ENCODE data around the gene CHRNB1.

CHRNB1 gene

DNA sequence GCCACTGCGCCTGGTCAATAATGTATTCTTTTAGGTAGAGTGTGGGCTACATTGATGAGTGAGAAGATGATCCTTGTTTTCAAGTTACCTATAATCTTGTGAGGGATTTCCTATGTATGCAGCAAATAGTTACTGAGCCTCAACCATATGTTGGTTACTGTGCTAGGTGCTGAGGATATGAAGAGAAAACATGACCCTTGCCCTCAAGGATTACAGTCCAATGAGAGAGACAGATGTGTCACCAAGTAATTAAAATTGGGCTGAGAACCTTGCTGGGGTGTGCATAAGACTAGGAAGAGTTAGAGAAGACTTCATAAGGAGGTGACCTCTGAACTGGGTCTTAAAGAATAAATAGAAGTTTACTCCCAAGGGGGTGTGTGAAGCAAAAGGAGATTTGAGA is 46.7 kb downstream of the CHRNB1 start:
- no peak for TF ChIP-seq ZFX (IDR thresholded peaks at IDR 0.05)
- no peak overlapping the region for H3K27ac ChIP-seq

DNA sequence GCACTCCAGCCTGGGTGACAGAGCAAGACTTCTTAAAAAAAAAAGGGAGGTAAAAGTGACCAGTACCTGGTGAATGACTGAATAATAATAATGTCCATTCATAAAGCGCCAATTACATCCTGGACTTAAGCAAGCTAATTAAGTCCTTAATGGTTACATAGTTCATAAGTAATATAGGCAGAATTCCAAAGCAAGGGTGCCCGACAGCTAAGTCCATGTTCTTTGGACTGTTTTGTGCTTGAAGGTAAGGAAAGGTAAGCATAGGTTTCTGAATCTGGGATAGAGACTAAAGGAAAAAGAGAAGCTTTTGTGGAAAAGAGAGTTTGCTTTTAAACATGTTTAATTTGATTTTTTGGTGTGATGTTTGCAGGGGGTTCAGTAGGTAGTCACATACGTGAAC is 49.1 kb downstream of the CHRNB1 start:
- TF ChIP-seq, protein P1, sequence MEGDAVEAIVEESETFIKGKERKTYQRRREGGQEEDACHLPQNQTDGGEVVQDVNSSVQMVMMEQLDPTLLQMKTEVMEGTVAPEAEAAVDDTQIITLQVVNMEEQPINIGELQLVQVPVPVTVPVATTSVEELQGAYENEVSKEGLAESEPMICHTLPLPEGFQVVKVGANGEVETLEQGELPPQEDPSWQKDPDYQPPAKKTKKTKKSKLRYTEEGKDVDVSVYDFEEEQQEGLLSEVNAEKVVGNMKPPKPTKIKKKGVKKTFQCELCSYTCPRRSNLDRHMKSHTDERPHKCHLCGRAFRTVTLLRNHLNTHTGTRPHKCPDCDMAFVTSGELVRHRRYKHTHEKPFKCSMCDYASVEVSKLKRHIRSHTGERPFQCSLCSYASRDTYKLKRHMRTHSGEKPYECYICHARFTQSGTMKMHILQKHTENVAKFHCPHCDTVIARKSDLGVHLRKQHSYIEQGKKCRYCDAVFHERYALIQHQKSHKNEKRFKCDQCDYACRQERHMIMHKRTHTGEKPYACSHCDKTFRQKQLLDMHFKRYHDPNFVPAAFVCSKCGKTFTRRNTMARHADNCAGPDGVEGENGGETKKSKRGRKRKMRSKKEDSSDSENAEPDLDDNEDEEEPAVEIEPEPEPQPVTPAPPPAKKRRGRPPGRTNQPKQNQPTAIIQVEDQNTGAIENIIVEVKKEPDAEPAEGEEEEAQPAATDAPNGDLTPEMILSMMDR (conservative IDR thresholded peaks at IDR 0.05) = no peak
- no peak for TF ChIP-seq ZFX (IDR thresholded peaks at IDR 0.05)
- H3K27ac ChIP-seq = no peak overlapping the region

DNA sequence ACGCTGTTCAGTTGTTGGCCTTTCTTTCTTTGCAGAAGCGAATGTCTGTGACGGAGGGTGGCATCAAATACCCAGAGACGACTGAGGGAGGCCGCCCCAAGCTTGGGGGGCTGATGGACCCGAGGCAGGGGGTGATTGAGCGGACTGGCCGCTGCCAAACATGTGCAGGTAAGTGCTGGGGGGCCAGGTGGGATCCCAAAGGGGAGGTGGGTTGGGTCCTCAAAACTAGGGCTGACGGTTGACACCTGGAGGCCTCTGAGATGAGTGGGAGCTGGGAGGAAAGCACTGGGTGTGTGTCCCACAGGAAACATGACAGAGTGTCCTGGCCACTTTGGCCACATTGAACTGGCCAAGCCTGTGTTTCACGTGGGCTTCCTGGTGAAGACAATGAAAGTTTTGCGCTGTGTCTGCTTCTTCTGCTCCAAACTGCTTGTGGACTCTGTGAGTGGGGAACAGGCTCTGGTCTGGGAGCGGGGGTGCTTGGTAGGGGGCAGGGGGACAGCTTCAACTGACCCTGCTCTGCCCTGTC is 51.1 kb downstream of the CHRNB1 start:
- TF ChIP-seq ZFX (IDR thresholded peaks at IDR 0.05) = no peak
- TF ChIP-seq, protein P1 (conservative IDR thresholded peaks at IDR 0.05) = no peak
- no peak overlapping the region for H3K27ac ChIP-seq

DNA sequence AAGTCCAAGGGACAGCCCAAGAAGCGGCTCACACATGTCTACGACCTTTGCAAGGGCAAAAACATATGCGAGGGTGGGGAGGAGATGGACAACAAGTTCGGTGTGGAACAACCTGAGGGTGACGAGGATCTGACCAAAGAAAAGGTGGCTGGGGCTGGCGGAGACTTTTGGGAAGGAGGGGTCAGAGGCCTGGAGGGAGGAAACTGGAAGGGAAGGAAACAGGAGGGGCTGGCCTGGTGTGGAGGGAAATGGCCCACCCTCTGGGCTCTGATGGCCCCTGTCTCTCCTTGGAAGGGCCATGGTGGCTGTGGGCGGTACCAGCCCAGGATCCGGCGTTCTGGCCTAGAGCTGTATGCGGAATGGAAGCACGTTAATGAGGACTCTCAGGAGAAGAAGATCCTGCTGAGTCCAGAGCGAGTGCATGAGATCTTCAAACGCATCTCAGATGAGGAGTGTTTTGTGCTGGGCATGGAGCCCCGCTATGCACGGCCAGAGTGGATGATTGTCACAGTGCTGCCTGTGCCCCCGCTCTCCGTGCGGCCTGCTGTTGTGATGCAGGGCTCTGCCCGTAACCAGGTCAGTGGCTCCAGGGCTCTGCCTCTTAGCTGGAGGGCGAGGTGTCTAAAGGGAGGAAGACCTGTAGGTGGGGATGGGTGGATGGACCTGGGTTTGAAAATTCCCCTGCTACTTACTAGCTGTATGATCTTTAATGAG is 51.8 kb downstream of the CHRNB1 start:
- H3K27ac ChIP-seq = no peak overlapping the region
- TF ChIP-seq, protein P1 (conservative IDR thresholded peaks at IDR 0.05) = no peak
- TF ChIP-seq ZFX (IDR thresholded peaks at IDR 0.05) = no peak

DNA sequence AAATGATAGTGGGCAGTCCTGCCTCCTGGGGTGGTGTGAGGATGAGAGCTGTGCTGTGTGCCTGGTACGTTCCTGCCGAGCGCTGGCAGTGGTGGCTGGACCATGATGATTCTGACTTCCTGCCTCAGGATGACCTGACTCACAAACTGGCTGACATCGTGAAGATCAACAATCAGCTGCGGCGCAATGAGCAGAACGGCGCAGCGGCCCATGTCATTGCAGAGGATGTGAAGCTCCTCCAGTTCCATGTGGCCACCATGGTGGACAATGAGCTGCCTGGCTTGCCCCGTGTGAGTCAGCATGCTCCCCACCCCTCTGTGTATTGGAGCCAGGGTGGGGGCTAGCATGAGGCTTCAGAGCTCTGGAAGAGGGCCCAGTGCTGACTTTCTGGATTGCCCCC is 52.4 kb downstream of the CHRNB1 start:
- TF ChIP-seq, protein P1 (conservative IDR thresholded peaks at IDR 0.05) = no peak
- no peak overlapping the region for H3K27ac ChIP-seq

DNA sequence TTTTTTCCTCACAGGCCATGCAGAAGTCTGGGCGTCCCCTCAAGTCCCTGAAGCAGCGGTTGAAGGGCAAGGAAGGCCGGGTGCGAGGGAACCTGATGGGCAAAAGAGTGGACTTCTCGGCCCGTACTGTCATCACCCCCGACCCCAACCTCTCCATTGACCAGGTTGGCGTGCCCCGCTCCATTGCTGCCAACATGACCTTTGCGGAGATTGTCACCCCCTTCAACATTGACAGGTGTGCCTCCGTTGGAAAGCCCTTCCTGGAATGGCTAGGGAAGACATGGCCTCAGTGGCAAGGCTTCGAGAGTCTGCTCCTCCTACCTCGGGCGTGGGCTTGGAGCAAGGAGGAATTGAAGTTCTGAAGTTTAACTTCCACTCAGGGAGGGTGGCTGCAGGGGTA is 52.8 kb downstream of the CHRNB1 start:
- TF ChIP-seq ZFX (IDR thresholded peaks at IDR 0.05) = no peak
- TF ChIP-seq, protein P1 (conservative IDR thresholded peaks at IDR 0.05) = no peak
- H3K27ac ChIP-seq = no peak overlapping the region

DNA sequence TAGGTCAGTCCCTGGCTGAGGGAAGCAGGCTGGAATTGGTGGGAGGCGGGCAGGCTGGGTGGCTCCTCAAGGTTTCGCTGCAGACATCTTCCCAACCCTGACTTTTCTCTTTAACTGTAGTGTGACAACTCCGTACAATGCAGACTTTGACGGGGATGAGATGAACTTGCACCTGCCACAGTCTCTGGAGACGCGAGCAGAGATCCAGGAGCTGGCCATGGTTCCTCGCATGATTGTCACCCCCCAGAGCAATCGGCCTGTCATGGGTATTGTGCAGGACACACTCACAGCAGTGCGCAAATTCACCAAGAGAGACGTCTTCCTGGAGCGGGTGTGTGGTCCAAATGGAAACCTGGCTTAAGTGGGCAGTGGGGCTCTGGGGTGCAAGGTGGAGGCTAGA is 54.3 kb downstream of the CHRNB1 start:
- H3K27ac ChIP-seq = no peak overlapping the region
- TF ChIP-seq, protein P1 (conservative IDR thresholded peaks at IDR 0.05) = no peak
- TF ChIP-seq ZFX (IDR thresholded peaks at IDR 0.05) = no peak

DNA sequence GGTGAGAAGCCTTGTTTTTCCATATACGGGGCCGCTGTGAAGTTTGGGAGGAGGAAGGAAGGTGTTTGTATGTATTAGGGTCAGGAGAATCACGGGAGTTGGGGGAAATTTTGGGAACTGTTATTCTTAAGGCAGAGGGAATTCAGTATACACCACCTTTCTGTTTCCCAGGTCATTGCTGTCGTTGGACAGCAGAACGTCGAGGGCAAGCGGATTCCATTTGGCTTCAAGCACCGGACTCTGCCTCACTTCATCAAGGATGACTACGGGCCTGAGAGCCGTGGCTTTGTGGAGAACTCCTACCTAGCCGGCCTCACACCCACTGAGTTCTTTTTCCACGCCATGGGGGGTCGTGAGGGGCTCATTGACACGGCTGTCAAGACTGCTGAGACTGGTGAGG is 56.9 kb downstream of the CHRNB1 start:
- no peak overlapping the region for H3K27ac ChIP-seq
- TF ChIP-seq, protein P1 (conservative IDR thresholded peaks at IDR 0.05) = no peak
- TF ChIP-seq ZFX (IDR thresholded peaks at IDR 0.05) = no peak

All from C4-2B (cell line).